Measurements from ENCODE around the gene TMEM239. TPM values are rescaled to one million over a fixed set of nuclear protein-coding genes. Genes with fewer than 3 reads are reported as not detected.

Gene TMEM239
- total and polyA plus RNA-seq, 2 of the 8 experiments (the other 6 are each of a cell fraction or from before 2014, with no cell fraction given) = not detected

DNA sequence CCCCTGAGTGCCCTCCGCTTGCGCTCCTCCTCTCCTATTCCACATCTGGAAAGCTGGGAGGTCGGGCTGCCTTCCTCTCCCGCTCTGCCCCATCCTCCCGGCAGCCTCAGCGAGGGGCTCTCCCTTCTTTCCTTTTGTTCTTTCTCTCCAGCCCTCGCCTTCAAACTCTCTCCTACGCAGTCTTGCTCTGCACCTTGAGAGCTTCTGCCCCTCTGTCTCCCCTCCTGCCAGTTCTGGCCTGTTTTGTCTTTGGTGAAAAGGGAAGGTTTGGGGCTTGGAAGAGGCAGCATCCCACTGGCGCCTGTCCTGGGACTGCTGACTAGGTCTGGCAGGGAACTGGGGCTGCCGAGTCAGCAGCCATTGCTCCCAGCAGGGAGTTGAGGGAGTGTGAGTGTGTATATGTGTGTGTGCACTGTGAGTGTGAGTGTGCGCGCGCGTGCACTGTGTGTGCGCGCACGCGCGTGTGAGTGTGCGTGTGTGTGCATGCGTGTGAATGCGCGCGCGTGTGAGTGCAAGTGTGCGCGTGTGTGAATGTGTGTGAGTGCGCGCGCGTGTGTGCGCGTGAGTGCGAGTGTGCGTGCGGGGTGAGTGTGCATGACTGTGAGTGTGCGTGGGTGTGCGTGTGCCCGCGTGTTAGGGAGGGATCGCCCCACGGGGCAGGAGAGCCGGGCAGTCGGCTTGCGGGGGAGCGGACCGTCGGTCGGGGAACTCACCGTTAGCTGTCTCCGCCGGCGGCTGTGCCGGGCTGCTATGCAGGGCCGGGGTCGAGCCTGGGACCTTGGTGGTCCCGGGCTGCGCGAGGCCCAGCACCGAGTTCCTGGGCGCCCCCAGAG lies 16.3 kb upstream of the TMEM239 start:
- Histone ChIP-seq H3K4me3 (ENCODE audit: extremely low read depth in 1 of 4, insufficient read depth in 2 of 4, low read depth in 3 of 4, low read length in 4 of 4) (peak overlapping the region; percentile 73 to 96 (median 76)), H3K79me1 (ENCODE audit: low read depth, low read length) (no peaks in the 10 kb centered on the region; the same call in 1 of the 2 replicates), H3K4me1 (replicated peaks in 1 of 4; ENCODE audit: control insufficient read depth in 3 of 4, insufficient read depth in 4 of 4, low read length in 3 of 4) (peaks cover 0 to 23% (median 7%) of the 10 kb centered on the region in 4 experiments; a peak in 6 of 7 replicates), H3K23ac (ENCODE audit: insufficient read length) (peak overlapping the region; percentile 97), H2BK120ac (replicated peaks; ENCODE audit: low read depth, low read length) (peak overlapping the region; percentile 88), H3K18ac (ENCODE audit: extremely low read depth, low read length) (peak overlapping the region; percentile 93), H3K14ac (ENCODE audit: insufficient read length) (no peak overlapping the region), H2AFZ (ENCODE audit: low read length) (peak overlapping the region; percentile 60; the same call in 1 of the 2 replicates), H3K9ac (replicated peaks in 1 of 4; ENCODE audit: extremely low read depth in 1 of 4, low read depth in 3 of 4, low read length in 3 of 4) (peak overlapping the region; percentile 16 to 60 (median 39); a peak in 6 of 7 replicates), H3K27me3 (replicated peaks in 1 of 4; ENCODE audit: control insufficient read depth in 3 of 4, extremely low read depth in 1 of 4, insufficient read depth in 3 of 4, low read length in 3 of 4) (peaks cover 23 to 41% (median 39%) of the 10 kb centered on the region in 4 experiments), H4K91ac (replicated peaks; ENCODE audit: insufficient read length, low read length) (peak overlapping the region; percentile 100), H3K23me2 (ENCODE audit: low read depth, low read length) (peaks cover 14% of the 10 kb centered on the region), H2BK5ac (ENCODE audit: low read depth, low read length) (peak overlapping the region; percentile 79; the same call in 1 of the 2 replicates), H2BK20ac (ENCODE audit: low read length) (peak overlapping the region; percentile 34; the same call in 1 of the 2 replicates), H2AK5ac (ENCODE audit: low read depth, low read length) (peak overlapping the region; percentile 68; the same call in 1 of the 2 replicates), H4K8ac (ENCODE audit: extremely low read depth, insufficient read depth, low read length) (peak overlapping the region; percentile 84), H4K20me1 (replicated peaks in 1 of 2; ENCODE audit: control insufficient read depth in 1 of 2, insufficient read depth in 2 of 2, low read length in 2 of 2) (peaks cover 0 to 10% of the 10 kb centered on the region in 2 experiments), H3K79me2 (ENCODE audit: control insufficient read depth in 1 of 2, insufficient read depth in 2 of 2, low read length in 2 of 2) (no peaks in the 10 kb centered on the region), H2BK15ac (ENCODE audit: low read length) (peak overlapping the region; percentile 81), H3K36me3 (ENCODE audit: control insufficient read depth in 2 of 4, insufficient read depth in 4 of 4, low read length in 3 of 4) (peaks cover 11 to 33% (median 19%) of the 10 kb centered on the region in 4 experiments; a peak in 6 of 8 replicates), H2BK12ac (ENCODE audit: low read depth, low read length) (peak overlapping the region; percentile 85; the same call in 1 of the 2 replicates), H3K56ac (replicated peaks; ENCODE audit: insufficient read length, low read depth, low read length) (peak overlapping the region; percentile 87), H4K5ac (ENCODE audit: insufficient read length, low read depth, low read length) (peak overlapping the region; percentile 87), H3K27ac (ENCODE audit: low read depth, low read length) (no peak overlapping the region), H3K4me2 (ENCODE audit: insufficient read depth in 1 of 2, low read depth in 2 of 2, low read length in 2 of 2) (peak overlapping the region; percentile 97), H3K4ac (replicated peaks; ENCODE audit: insufficient read length, low read depth, low read length) (peak overlapping the region; percentile 100), H3K9me3 (ENCODE audit: insufficient read depth in 2 of 2, low read depth in 1 of 2, low read length in 1 of 2) (no peaks in the 10 kb centered on the region)
- ChIA-PET CTCF (ENCODE audit: partially characterized antibody) (interaction anchor here (0.9 to 1.8 kb wide), 15 partner anchors 9 to 201 kb away, joined by 3 to 9 read pairs (median 4); partner anchors contain the start of gene TMEM239), POLR2A (ENCODE audit: partially characterized antibody) (interaction anchor here (0.6 to 2.3 kb wide), 10 partner anchors 8 to 242 kb away, joined by 3 to 14 read pairs (median 4); partner anchors contain the start of gene PTPRA)
- 3% methylated on average over 43 of the region's 61 CpGs; no CpG with 5 or more reads in 1 of the 2 experiments for WGBS, 2 experiments (ENCODE audit: extremely low coverage in 1 of 2, insufficient coverage in 1 of 2, insufficient read length in 1 of 2, insufficient replicate concordance in 2 of 2, low coverage in 1 of 2, low lambda C conversion rate in 2 of 2, missing lambda C conversion rate in 1 of 2)
- no peak for FAIRE-seq
- DNase-seq (ENCODE audit: low read depth in 1 of 2, low spot score in 2 of 2) = peak in 1 of 2 experiments; percentile 72
- peak; percentile 63; the same call in 1 of the 2 replicates for TF ChIP-seq MAX (IDR thresholded peaks at IDR 0.05)

All from H1 (cell line).